HEK293 (cell line): ENCODE measurements around the gene MLKL.
A peak's percentile ranks its signal among the peaks of the same experiment; 100 is the strongest.

ENCODE experiments used
- FEZF1 ChIP-seq: fragments of 450-650 bp; formaldehyde crosslinking; IDR thresholded peaks from 2 replicates; pipeline ENCODE4 v1.5.1; 2016; ENCODE audit warnings: missing biosample characterization, missing genetic modification characterization
- GLIS2 ChIP-seq: fragments of 450-650 bp; formaldehyde crosslinking; IDR thresholded peaks from 2 replicates; pipeline ENCODE4 v1.5.1; 2016; ENCODE audit warnings: missing biosample characterization, missing genetic modification characterization
- HOXC10 ChIP-seq: sonication (generic); formaldehyde crosslinking; IDR thresholded peaks from 2 replicates; pipeline ENCODE4 v1.8.1; 2023; ENCODE audit warnings: mild to moderate bottlenecking, missing genetic modification reagents
- IKZF3 ChIP-seq: fragments of 450-650 bp; IDR thresholded peaks from 2 replicates; pipeline ENCODE4 v1.5.0; 2018; ENCODE audit warnings: missing biosample characterization, mild to moderate bottlenecking, missing genetic modification characterization, moderate library complexity
- MEIS1 ChIP-seq: sonication (generic); formaldehyde crosslinking; IDR thresholded peaks from 2 replicates; pipeline ENCODE4 v1.8.1; 2022; ENCODE audit warnings: missing genetic modification reagents, mild to moderate bottlenecking, borderline replicate concordance
- SP2 ChIP-seq: fragments of 450-650 bp; formaldehyde crosslinking; IDR thresholded peaks from 2 replicates; pipeline ENCODE4 v1.5.1; 2016; ENCODE audit warnings: missing biosample characterization, missing genetic modification characterization
- ZBTB17 ChIP-seq: fragments of 450-650 bp; formaldehyde crosslinking; IDR thresholded peaks from 2 replicates; pipeline ENCODE4 v1.5.1; 2016; ENCODE audit warnings: missing biosample characterization, missing genetic modification characterization
- ZBTB48 ChIP-seq: fragments of 450-650 bp; formaldehyde crosslinking; IDR thresholded peaks from 2 replicates; pipeline ENCODE4 v1.5.1; 2016; ENCODE audit warnings: missing biosample characterization, missing genetic modification characterization
- ZBTB7A ChIP-seq: fragments of 450-650 bp; formaldehyde crosslinking; IDR thresholded peaks from 2 replicates; pipeline ENCODE4 v1.5.1; 2016; ENCODE audit warnings: low read depth, missing biosample characterization, missing genetic modification characterization
- ZNF175 ChIP-seq: fragments of 450-650 bp; formaldehyde crosslinking; IDR thresholded peaks from 2 replicates; pipeline ENCODE4 v1.5.1; 2016; ENCODE audit warnings: missing biosample characterization, missing genetic modification characterization
- ZNF223 ChIP-seq: fragments of 450-650 bp; formaldehyde crosslinking; IDR thresholded peaks from 2 replicates; pipeline ENCODE4 v1.5.1; 2016; ENCODE audit warnings: missing biosample characterization, missing genetic modification characterization
- ZNF24 ChIP-seq: fragments of 450-650 bp; formaldehyde crosslinking; IDR thresholded peaks from 2 replicates; pipeline ENCODE4 v1.5.1; 2016; ENCODE audit warnings: missing biosample characterization, missing genetic modification characterization
- ZNF248 ChIP-seq: fragments of 450-650 bp; formaldehyde crosslinking; IDR thresholded peaks from 2 replicates; pipeline ENCODE4 v1.5.1; 2017; ENCODE audit warnings: missing biosample characterization, missing genetic modification characterization
- ZNF335 ChIP-seq: fragments of 450-650 bp; formaldehyde crosslinking; conservative IDR thresholded peaks from 2 replicates; pipeline ENCODE4 v1.5.1; 2016; ENCODE audit warnings: missing biosample characterization, missing genetic modification characterization
- ZNF341 ChIP-seq: fragments of 450-650 bp; formaldehyde crosslinking; IDR thresholded peaks from 2 replicates; pipeline ENCODE4; 2016; ENCODE audit warnings: low read depth, missing biosample characterization, missing genetic modification characterization
- ZNF394 ChIP-seq: fragments of 450-650 bp; formaldehyde crosslinking; IDR thresholded peaks from 2 replicates; pipeline ENCODE4 v1.5.1; 2016; ENCODE audit warnings: missing biosample characterization, missing genetic modification characterization, mild to moderate bottlenecking, moderate library complexity, borderline replicate concordance
- ZNF423 ChIP-seq: fragments of 450-650 bp; formaldehyde crosslinking; IDR thresholded peaks from 2 replicates; pipeline ENCODE4 v1.5.1; 2016; ENCODE audit warnings: missing biosample characterization, missing genetic modification characterization
- ZNF510 ChIP-seq: fragments of 450-650 bp; formaldehyde crosslinking; IDR thresholded peaks from 2 replicates; pipeline ENCODE4 v1.5.1; 2018; ENCODE audit warnings: mild to moderate bottlenecking, missing genetic modification characterization, missing biosample characterization; ENCODE audit not compliant: insufficient replicate concordance
- ZNF530 ChIP-seq: fragments of 450-650 bp; formaldehyde crosslinking; IDR thresholded peaks from 2 replicates; pipeline ENCODE4 v1.5.1; 2016; ENCODE audit warnings: low read depth, missing biosample characterization, missing genetic modification characterization
- ZNF624 ChIP-seq: fragments of 450-650 bp; formaldehyde crosslinking; IDR thresholded peaks from 2 replicates; pipeline ENCODE4 v1.5.1; 2017; ENCODE audit warnings: missing biosample characterization, missing genetic modification characterization
- ZNF629 ChIP-seq: fragments of 450-650 bp; formaldehyde crosslinking; IDR thresholded peaks from 2 replicates; pipeline ENCODE4 v1.5.1; 2017; ENCODE audit warnings: missing biosample characterization, missing genetic modification characterization
- ZNF747 ChIP-seq: fragments of 450-650 bp; formaldehyde crosslinking; IDR thresholded peaks from 2 replicates; pipeline ENCODE4 v1.5.1; 2016; ENCODE audit warnings: missing biosample characterization, missing genetic modification characterization
- ZSCAN16 ChIP-seq: fragments of 450-650 bp; formaldehyde crosslinking; IDR thresholded peaks from 2 replicates; pipeline ENCODE4 v1.5.1; 2016; ENCODE audit warnings: missing biosample characterization, missing genetic modification characterization
- ZXDB ChIP-seq: fragments of 450-650 bp; formaldehyde crosslinking; IDR thresholded peaks from 2 replicates; pipeline ENCODE4 v1.5.1; 2016; ENCODE audit warnings: missing biosample characterization, missing genetic modification characterization
- TF ChIP-seq, protein P1 (sequence below): fragments of 450-650 bp; formaldehyde crosslinking; IDR thresholded peaks from 2 replicates; pipeline ENCODE4 v1.5.1; 2016; ENCODE audit warnings: missing biosample characterization, missing genetic modification characterization
- TF ChIP-seq, protein P2 (sequence below): fragments of 450-650 bp; formaldehyde crosslinking; conservative IDR thresholded peaks from 2 replicates; pipeline ENCODE4 v1.5.1; 2016; ENCODE audit warnings: low read depth, missing biosample characterization, missing genetic modification characterization
- TF ChIP-seq, protein P3 (sequence below): fragments of 450-650 bp; formaldehyde crosslinking; IDR thresholded peaks from 2 replicates; pipeline ENCODE4 v1.5.1; 2017; ENCODE audit warnings: missing biosample characterization, missing genetic modification characterization
- TF ChIP-seq, protein P4 (sequence below): fragments of 450-650 bp; formaldehyde crosslinking; IDR thresholded peaks from 2 replicates; pipeline ENCODE4 v1.5.1; 2017; ENCODE audit warnings: missing biosample characterization, missing genetic modification characterization

The MLKL gene

DNA sequence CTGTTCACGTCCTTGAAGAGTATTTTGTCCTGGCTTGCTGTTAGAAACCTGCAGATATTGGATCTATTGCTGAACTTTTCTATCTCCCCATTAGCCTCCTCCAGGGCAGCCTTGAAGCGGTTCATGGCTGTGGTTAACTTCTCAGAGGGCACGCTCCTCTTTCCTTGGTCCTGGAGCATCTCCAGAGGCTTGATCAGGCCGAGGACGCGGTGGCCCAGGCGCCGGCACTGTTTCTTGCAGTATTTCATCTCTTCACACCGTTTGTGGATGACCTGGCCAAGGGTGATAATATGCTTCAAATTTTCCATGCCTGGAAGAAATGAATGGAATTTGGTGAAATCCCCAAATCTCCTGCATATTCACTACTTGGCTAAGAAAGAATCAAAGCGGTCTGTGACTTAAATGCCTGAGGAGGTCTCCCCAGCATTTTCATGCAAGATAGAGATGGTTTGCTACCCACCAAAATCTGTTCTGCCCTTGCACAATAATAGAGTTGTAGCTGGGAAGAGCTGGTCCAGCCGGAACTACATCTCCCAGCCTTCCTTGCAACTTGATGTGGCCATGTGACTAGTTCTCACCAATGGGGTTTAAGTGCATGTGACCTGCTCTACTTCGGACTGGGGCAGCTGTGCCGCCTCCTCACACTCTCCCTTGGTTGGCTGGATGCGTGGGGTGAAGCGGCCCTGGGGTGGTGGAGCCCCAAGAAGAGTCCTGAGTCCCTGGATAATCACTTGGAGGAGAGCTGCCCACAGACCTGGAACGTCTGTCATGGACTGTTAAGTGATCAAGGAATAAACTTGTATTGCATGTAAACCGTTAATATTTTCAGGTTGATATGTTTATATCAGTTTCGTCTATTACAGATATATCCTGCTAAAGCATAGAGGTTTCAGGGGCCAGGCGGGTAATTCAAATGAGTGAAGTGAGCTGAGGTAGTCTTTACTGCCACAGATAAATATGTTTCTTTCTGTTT is 4.9 kb downstream of the MLKL start (continued):
- TF ChIP-seq, protein P1, sequence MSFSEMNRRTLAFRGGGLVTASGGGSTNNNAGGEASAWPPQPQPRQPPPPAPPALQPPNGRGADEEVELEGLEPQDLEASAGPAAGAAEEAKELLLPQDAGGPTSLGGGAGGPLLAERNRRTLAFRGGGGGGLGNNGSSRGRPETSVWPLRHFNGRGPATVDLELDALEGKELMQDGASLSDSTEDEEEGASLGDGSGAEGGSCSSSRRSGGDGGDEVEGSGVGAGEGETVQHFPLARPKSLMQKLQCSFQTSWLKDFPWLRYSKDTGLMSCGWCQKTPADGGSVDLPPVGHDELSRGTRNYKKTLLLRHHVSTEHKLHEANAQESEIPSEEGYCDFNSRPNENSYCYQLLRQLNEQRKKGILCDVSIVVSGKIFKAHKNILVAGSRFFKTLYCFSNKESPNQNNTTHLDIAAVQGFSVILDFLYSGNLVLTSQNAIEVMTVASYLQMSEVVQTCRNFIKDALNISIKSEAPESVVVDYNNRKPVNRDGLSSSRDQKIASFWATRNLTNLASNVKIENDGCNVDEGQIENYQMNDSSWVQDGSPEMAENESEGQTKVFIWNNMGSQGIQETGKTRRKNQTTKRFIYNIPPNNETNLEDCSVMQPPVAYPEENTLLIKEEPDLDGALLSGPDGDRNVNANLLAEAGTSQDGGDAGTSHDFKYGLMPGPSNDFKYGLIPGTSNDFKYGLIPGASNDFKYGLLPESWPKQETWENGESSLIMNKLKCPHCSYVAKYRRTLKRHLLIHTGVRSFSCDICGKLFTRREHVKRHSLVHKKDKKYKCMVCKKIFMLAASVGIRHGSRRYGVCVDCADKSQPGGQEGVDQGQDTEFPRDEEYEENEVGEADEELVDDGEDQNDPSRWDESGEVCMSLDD (tag by site-specific recombination) = no peak
- TF ChIP-seq ZSCAN16 (tag by site-specific recombination) (no peak), ZNF629 (tag by site-specific recombination) (no peak), ZNF24 (tag by site-specific recombination) (no peak), ZBTB17 (tag by site-specific recombination) (peak; percentile 65), ZNF394 (no peak), SP2 (tag by site-specific recombination) (peak; percentile 56), ZNF747 (tag by site-specific recombination) (no peak), ZNF530 (tag by site-specific recombination) (no peak), MEIS1 (no peak), IKZF3 (no peak), HOXC10 (CRISPR knock-in tag) (no peak), ZBTB48 (tag by site-specific recombination) (peak; percentile 65; the same call in 1 of the 2 replicates), ZNF624 (no peak), ZNF341 (tag by site-specific recombination) (peak; percentile 87), ZNF335 (tag by site-specific recombination) (peak; percentile 83), ZXDB (tag by site-specific recombination) (0 out of 2 replicates have a peak, but pooled peaks have one; percentile 43), GLIS2 (tag by site-specific recombination) (peak; percentile 34; the same call in 1 of the 2 replicates), ZNF223 (no peak), FEZF1 (tag by site-specific recombination) (no peak), ZNF423 (tag by site-specific recombination) (no peak), ZNF510 (tag by site-specific recombination) (no peak), ZNF248 (no peak), ZBTB7A (tag by site-specific recombination) (no peak), ZNF175 (no peak)
- TF ChIP-seq, protein P2, sequence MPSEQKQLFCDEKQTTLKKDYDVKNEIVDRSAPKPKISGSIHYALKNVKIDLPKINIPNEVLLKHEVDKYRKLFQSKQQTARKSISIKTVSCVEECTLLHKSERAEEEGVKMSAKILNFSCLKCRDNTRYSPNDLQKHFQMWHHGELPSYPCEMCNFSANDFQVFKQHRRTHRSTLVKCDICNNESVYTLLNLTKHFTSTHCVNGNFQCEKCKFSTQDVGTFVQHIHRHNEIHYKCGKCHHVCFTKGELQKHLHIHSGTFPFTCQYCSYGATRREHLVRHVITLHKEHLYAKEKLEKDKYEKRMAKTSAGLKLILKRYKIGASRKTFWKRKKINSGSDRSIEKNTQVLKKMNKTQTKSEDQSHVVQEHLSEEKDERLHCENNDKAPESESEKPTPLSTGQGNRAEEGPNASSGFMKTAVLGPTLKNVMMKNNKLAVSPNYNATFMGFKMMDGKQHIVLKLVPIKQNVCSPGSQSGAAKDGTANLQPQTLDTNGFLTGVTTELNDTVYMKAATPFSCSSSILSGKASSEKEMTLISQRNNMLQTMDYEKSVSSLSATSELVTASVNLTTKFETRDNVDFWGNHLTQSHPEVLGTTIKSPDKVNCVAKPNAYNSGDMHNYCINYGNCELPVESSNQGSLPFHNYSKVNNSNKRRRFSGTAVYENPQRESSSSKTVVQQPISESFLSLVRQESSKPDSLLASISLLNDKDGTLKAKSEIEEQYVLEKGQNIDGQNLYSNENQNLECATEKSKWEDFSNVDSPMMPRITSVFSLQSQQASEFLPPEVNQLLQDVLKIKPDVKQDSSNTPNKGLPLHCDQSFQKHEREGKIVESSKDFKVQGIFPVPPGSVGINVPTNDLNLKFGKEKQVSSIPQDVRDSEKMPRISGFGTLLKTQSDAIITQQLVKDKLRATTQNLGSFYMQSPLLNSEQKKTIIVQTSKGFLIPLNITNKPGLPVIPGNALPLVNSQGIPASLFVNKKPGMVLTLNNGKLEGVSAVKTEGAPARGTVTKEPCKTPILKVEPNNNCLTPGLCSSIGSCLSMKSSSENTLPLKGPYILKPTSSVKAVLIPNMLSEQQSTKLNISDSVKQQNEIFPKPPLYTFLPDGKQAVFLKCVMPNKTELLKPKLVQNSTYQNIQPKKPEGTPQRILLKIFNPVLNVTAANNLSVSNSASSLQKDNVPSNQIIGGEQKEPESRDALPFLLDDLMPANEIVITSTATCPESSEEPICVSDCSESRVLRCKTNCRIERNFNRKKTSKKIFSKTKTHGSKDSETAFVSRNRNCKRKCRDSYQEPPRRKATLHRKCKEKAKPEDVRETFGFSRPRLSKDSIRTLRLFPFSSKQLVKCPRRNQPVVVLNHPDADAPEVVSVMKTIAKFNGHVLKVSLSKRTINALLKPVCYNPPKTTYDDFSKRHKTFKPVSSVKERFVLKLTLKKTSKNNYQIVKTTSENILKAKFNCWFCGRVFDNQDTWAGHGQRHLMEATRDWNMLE = no peak; the same call in 1 of the 2 replicates
- TF ChIP-seq, protein P3, sequence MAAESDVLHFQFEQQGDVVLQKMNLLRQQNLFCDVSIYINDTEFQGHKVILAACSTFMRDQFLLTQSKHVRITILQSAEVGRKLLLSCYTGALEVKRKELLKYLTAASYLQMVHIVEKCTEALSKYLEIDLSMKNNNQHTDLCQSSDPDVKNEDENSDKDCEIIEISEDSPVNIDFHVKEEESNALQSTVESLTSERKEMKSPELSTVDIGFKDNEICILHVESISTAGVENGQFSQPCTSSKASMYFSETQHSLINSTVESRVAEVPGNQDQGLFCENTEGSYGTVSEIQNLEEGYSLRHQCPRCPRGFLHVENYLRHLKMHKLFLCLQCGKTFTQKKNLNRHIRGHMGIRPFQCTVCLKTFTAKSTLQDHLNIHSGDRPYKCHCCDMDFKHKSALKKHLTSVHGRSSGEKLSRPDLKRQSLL = no peak
- TF ChIP-seq, protein P4, sequence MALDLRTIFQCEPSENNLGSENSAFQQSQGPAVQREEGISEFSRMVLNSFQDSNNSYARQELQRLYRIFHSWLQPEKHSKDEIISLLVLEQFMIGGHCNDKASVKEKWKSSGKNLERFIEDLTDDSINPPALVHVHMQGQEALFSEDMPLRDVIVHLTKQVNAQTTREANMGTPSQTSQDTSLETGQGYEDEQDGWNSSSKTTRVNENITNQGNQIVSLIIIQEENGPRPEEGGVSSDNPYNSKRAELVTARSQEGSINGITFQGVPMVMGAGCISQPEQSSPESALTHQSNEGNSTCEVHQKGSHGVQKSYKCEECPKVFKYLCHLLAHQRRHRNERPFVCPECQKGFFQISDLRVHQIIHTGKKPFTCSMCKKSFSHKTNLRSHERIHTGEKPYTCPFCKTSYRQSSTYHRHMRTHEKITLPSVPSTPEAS = no peak
